Left lung (tissue), 10 donors: ENCODE data around the gene CERCAM. TPM values are rescaled to one million over a fixed set of nuclear protein-coding genes. Genes with fewer than 3 reads are reported as not detected.

ENCODE experiments used
- ATAC-seq: fragments of 200-7000 bp; cut with Tn5 transposase; one replicate; pipeline ENCODE4 v1.9.1; 2020; ENCODE audit warnings: moderate library complexity
- DNase-seq, 4 donors: peaks; one replicate each; pipeline ENCODE4 v3.0.0-alpha.2; 2013 to 2020
- H3K27ac ChIP-seq, 2 donors: fragments of 200-600 bp; sonication (generic) in 1 of 2; one replicate each; pipeline versions ENCODE4 v1.5.0 to v1.8.0; 2020 to 2021
- H3K27me3 ChIP-seq, 2 donors: fragments of 200-600 bp; sonication (generic) in 1 of 2; one replicate each; pipeline versions ENCODE4 v1.5.0 to v1.8.0; 2020 to 2021
- H3K36me3 ChIP-seq, 2 donors: fragments of 200-600 bp; sonication (generic) in 1 of 2; one replicate each; pipeline versions ENCODE4 v1.5.0 to v1.8.0; 2020 to 2021
- H3K4me1 ChIP-seq, 2 donors: fragments of 200-600 bp; one replicate each; pipeline ENCODE4 v1.8.0; 2021
- H3K4me3 ChIP-seq, 2 donors: fragments of 200-600 bp; sonication (generic) in 1 of 2; one replicate each; pipeline versions ENCODE4 v1.5.0 to v1.8.0; 2020 to 2021; ENCODE audit warnings: mild to moderate bottlenecking in 1 of 2
- H3K9me3 ChIP-seq, 2 donors: fragments of 200-600 bp; sonication (generic) in 1 of 2; one replicate each; pipeline versions ENCODE4 v1.5.0 to v1.8.0; 2020 to 2021
- intact Hi-C, 2 donors: fragments of 100-400 bp; cut with DNase I; formaldehyde crosslinking; loops; one replicate each; pipeline versions ENCODE4 v1.11.2 to v1.14.2; 2022
- polyA plus RNA-seq, 6 donors: library from polyadenylated mRNA; unstranded; fragments of 120-200 nt; gene quantifications; one replicate each; pipeline ENCODE4 v1.2.1, GENCODE V29; 2013; ENCODE audit not compliant: insufficient read length in 6 of 6
- total RNA-seq, 2 donors: library from RNA; stranded (reverse); fragmentation: NEBNext Ultra II Directional; extraction: Animal tissue kit (Norgen Biotek cat#: 25700); gene quantifications; one replicate each; pipeline ENCODE4 v1.2.1, GENCODE V29; 2021
- TF ChIP-seq, protein P1 (sequence below), 2 donors: fragments of 200-600 bp; sonication (generic) in 1 of 2; IDR thresholded peaks; one replicate each; pipeline versions ENCODE4 v1.5.0 to v1.8.0; 2021; ENCODE audit warnings: antibody characterized with exemption in 2 of 2
- donor health status: DM: no; HTN: yes; CAD: no.
- donor health status: DM: no; HTN: no; CAD: no.

Gene CERCAM
- total and polyA plus RNA-seq, 8 donors: 35.8 to 79.0 (median 46.7) TPM

DNA sequence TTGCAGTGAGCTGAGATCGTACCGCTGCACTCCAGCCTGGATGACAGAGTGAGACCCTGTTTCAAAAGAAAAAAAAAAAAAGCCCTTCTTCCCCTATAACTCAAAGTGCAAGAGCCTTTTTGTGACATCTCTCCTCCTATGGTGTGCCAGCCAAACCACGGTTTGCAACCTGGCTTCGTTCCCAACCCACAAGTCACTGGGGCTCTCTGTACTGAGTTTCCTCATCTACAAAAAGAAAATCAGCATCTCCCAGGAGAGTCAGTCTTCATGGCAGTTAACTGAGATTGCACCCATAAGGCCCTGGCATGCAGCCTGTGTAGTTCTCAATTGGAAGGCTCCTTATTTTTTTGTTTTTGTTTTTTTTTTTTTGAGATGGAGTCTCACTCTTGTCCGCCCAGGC, 49.9 kb downstream of the CERCAM start:
- TF ChIP-seq, protein P1, sequence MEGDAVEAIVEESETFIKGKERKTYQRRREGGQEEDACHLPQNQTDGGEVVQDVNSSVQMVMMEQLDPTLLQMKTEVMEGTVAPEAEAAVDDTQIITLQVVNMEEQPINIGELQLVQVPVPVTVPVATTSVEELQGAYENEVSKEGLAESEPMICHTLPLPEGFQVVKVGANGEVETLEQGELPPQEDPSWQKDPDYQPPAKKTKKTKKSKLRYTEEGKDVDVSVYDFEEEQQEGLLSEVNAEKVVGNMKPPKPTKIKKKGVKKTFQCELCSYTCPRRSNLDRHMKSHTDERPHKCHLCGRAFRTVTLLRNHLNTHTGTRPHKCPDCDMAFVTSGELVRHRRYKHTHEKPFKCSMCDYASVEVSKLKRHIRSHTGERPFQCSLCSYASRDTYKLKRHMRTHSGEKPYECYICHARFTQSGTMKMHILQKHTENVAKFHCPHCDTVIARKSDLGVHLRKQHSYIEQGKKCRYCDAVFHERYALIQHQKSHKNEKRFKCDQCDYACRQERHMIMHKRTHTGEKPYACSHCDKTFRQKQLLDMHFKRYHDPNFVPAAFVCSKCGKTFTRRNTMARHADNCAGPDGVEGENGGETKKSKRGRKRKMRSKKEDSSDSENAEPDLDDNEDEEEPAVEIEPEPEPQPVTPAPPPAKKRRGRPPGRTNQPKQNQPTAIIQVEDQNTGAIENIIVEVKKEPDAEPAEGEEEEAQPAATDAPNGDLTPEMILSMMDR (IDR thresholded peaks at IDR 0.05): no peak
- no peak overlapping the region for H3K27ac ChIP-seq
- ATAC-seq (no peak), DNase-seq (no peak)
- no peaks in the 10 kb centered on the region for H3K4me1 ChIP-seq
- no peaks in the 10 kb centered on the region for H3K9me3 ChIP-seq
- no peak overlapping the region for H3K4me3 ChIP-seq
- peaks cover 0 to 84% of the 10 kb centered on the region in 2 donors for H3K36me3 ChIP-seq
- intact Hi-C loops: no loop called here
- H3K27me3 ChIP-seq: no peaks in the 10 kb centered on the region

DNA sequence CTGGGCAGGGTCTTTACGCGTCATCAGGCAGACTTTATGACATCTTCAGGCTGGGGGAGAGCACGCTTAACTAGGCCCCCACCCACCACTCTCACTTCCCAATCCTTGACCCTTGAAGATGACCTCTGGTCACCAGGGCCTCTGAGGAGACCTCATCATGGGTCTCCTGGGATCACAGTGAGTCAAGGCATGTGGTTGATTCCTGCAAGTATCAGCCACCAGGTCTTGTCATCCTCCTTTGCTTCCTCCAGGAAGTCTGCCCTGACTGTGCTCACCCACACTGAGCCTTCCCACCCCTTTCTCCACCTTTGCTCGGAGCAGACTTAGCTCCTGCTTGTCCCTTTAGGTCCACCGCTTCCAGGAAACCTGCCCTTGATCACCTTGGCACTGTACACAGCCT, 52.4 kb downstream of the CERCAM start:
- no peak for DNase-seq
- Histone ChIP-seq H3K9me3 (no peaks in the 10 kb centered on the region), H3K4me1 (no peaks in the 10 kb centered on the region), H3K27ac (no peak overlapping the region), H3K27me3 (no peaks in the 10 kb centered on the region), H3K4me3 (no peak overlapping the region), H3K36me3 (peaks cover 0 to 87% of the 10 kb centered on the region in 2 donors)
- TF ChIP-seq, protein P1 (IDR thresholded peaks at IDR 0.05): no peak
- intact Hi-C loops: no loop called here
- no peak for ATAC-seq

DNA sequence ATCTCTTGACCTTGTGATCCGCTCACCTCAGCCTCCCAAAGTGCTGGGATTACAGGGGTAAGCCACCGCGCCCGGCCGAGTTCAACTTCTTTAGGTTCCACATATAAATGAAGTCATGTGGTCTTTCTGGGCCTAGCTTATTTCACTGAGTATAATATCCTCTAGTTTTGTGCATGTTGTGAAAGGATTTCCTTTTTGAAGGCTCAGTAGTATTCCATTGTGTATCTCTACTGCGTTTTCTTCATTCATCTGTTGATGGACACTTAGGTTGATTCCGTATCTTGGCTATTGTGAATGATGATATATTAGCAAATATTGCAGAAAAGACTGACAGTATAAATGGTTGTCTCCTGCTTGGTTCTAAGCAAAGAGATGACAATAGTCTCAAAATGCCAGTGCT, 55.2 kb downstream of the CERCAM start:
- no peaks in the 10 kb centered on the region for H3K9me3 ChIP-seq
- peaks cover 0 to 95% of the 10 kb centered on the region in 2 donors for H3K36me3 ChIP-seq
- H3K27ac ChIP-seq: no peak overlapping the region
- ATAC-seq (no peak), DNase-seq (no peak)
- H3K4me3 ChIP-seq: no peak overlapping the region
- H3K4me1 ChIP-seq: no peaks in the 10 kb centered on the region
- H3K27me3 ChIP-seq: no peaks in the 10 kb centered on the region
- TF ChIP-seq, protein P1 (IDR thresholded peaks at IDR 0.05): no peak
- intact Hi-C loops: no loop called here

DNA sequence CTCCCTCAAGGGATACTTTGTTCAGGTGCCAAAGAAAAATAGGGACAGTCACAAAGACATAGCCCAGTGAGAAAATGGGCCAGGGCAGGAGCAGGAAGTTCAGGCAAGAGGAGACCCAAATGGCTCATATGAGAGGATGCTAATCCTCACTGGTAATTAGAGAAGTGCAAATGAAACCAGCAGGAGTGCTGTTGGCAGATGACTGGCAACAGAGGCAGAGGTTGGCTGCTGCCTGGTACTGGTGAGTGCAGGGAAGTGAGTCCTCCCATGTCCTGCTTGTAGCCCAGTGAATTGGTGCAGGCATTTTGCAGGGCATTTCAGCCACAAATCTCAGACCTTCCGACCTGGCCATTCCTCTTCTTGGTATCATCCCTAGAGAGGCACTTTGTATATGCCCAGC, 58.6 kb downstream of the CERCAM start:
- Histone ChIP-seq H3K36me3 (peaks cover 0 to 97% of the 10 kb centered on the region in 2 donors), H3K9me3 (no peaks in the 10 kb centered on the region), H3K4me1 (no peaks in the 10 kb centered on the region), H3K4me3 (no peak overlapping the region), H3K27me3 (no peaks in the 10 kb centered on the region), H3K27ac (no peak overlapping the region)
- ATAC-seq (no peak), DNase-seq (no peak)
- intact Hi-C loops: no loop called here
- TF ChIP-seq, protein P1 (IDR thresholded peaks at IDR 0.05): no peak

DNA sequence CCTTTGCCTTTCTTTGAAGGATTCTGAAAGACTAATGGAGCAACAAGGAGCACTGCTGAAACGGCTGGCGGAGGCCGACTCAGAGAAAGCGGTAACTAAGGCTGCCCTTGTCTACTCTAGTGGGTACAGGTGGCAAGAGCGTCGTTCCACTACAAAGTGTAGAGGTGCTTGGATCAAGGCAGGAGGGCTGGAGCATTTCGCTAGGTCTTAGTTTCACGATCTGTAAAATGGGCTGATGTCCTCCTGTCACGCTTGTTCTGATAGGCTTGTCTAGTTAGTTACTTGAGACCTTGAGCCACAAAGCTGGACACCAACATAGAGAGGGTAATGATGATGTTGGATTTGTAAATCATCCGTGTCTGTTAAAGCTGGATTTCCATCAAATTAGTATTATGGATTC, 60.9 kb downstream of the CERCAM start:
- peaks cover 0 to 97% of the 10 kb centered on the region in 2 donors for H3K36me3 ChIP-seq

More for the DNA sequence above, 60.9 kb downstream of the CERCAM start:
- Histone ChIP-seq H3K27me3 (no peaks in the 10 kb centered on the region), H3K4me3 (no peak overlapping the region), H3K27ac (no peak overlapping the region), H3K4me1 (no peaks in the 10 kb centered on the region), H3K9me3 (no peaks in the 10 kb centered on the region)
- TF ChIP-seq, protein P1 (IDR thresholded peaks at IDR 0.05): no peak
- no peak for ATAC-seq
- DNase-seq: no peak
- intact Hi-C loops: no loop called here
